K562 (cell line): ENCODE results near the gene TERB2. TPM values are rescaled to one million over a fixed set of nuclear protein-coding genes. Genes with fewer than 3 reads are reported as not detected.

Experiments used
- ATAC-seq: fragments of 200-7000 bp; cut with Tn5 transposase; 3 replicates; pipeline ENCODE4 v1.9.1; 2020; ENCODE audit warnings: moderate library complexity
- BruUV-seq: library from RNA; stranded (reverse); fragments of 400-500 nt; replicated peaks from 2 replicates; lab custom pipeline; 2021; lab: Mats Ljungman, UMichigan
- CTCF ChIA-PET: fragments of 300-600 bp; formaldehyde crosslinking; extraction: SDS; loops from one replicate; lab custom pipeline; 2021; ENCODE audit warnings: low intra/inter-chr PET ratio; lab: Yijun Ruan, JAX
- POLR2A ChIA-PET: fragments of 300-600, 350-650 bp; sonication (Branson Sonifier 250); formaldehyde crosslinking; extraction: SDS; loops from one replicate; lab custom pipeline; 2021; ENCODE audit warnings: antibody characterized with exemption, inconsistent platforms; lab: Yijun Ruan, JAX
- DNase-seq, 4 experiments: peaks; one replicate each; pipeline versions ENCODE4 v3.0.0 to v3.0.0-alpha.2; 2011 to 2018; ENCODE audit warnings: low spot score in 3 of 4, mixed read lengths in 3 of 4; ENCODE audit errors: extremely low read depth in 1 of 4
- FAIRE-seq: peaks from 2 replicates; lab custom pipeline; 2011; peaks lifted over from hg19 to GRCh38; lab: Jason Lieb, UNC
- H2AFZ ChIP-seq: 2 replicates; pipeline ENCODE4 v1.6.0; 2011; ENCODE audit warnings: low read depth, low read length, control low read depth, inconsistent platforms
- H3K27ac ChIP-seq: fragments of 200-600 bp; 3 replicates; pipeline ENCODE4 v1.8.0; 2011; ENCODE audit warnings: low read depth, mild to moderate bottlenecking, control low read depth, inconsistent platforms, low read length, moderate library complexity, mixed read lengths; ENCODE audit errors: extremely low read depth
- H3K27me3 ChIP-seq, 2 experiments: fragments of 300-600 bp in 1 of 2; 2 replicates in 1 of 2; 3 replicates in 1 of 2; pipeline versions ENCODE4 v1.6.0 to v1.8.0; 2011; ENCODE audit warnings: inconsistent platforms in 2 of 2, low read length in 2 of 2, mild to moderate bottlenecking in 1 of 2, mixed read lengths in 1 of 2, moderate library complexity in 1 of 2; ENCODE audit not compliant: control insufficient read depth in 2 of 2, insufficient read depth in 2 of 2
- H3K36me3 ChIP-seq: fragments of 300-600 bp; 3 replicates; pipeline ENCODE4 v1.8.0; 2011; ENCODE audit warnings: mild to moderate bottlenecking, low read length, inconsistent platforms; ENCODE audit not compliant: control insufficient read depth, insufficient read depth
- H3K4me1 ChIP-seq, 2 experiments: fragments of 200-600 bp in 1 of 2; replicated peaks in 1 of 2; 2 replicates in 1 of 2; 3 replicates in 1 of 2; pipeline versions ENCODE4 v1.5.1 to v1.8.0; 2011; ENCODE audit warnings: inconsistent platforms in 2 of 2, low read length in 2 of 2, mild to moderate bottlenecking in 1 of 2, mixed read lengths in 1 of 2, moderate library complexity in 1 of 2; ENCODE audit not compliant: control insufficient read depth in 2 of 2, insufficient read depth in 2 of 2
- H3K4me2 ChIP-seq: 2 replicates; pipeline ENCODE4 v1.6.1; 2011; ENCODE audit warnings: low read length, control low read depth, inconsistent platforms, mixed read lengths; ENCODE audit not compliant: insufficient read depth
- H3K4me3 ChIP-seq: fragments of 200-600 bp; sonication (generic), shearing (Covaris generic); 2 replicates; pipeline ENCODE4 v1.5.1; 2016; ENCODE audit warnings: control low read depth, inconsistent platforms
- H3K79me2 ChIP-seq: fragments of 200-600 bp; 3 replicates; pipeline ENCODE4 v1.8.0; 2011; ENCODE audit warnings: low read length, inconsistent platforms; ENCODE audit not compliant: control insufficient read depth, insufficient read depth
- H3K9ac ChIP-seq, 2 experiments: 2 replicates each; pipeline versions ENCODE4 v1.6.0 to v1.6.1; 2011; ENCODE audit warnings: low read depth in 2 of 2, low read length in 2 of 2, control low read depth in 1 of 2, inconsistent platforms in 1 of 2, mild to moderate bottlenecking in 1 of 2, mixed read lengths in 1 of 2; ENCODE audit not compliant: insufficient read depth in 1 of 2
- H3K9me1 ChIP-seq: one replicate; pipeline ENCODE4 v1.6.0; 2011; ENCODE audit warnings: inconsistent platforms, mild to moderate bottlenecking, low read length, moderate library complexity; ENCODE audit not compliant: control insufficient read depth, insufficient read depth
- H3K9me3 ChIP-seq: replicated peaks from 2 replicates; pipeline ENCODE4 v1.5.1; 2011; ENCODE audit warnings: low read depth, low read length, inconsistent platforms; ENCODE audit not compliant: control insufficient read depth, insufficient read depth
- H4K20me1 ChIP-seq: replicated peaks from 2 replicates; pipeline ENCODE4 v1.6.1; 2011; ENCODE audit warnings: low read length, inconsistent platforms, mixed read lengths; ENCODE audit not compliant: control insufficient read depth, insufficient read depth
- CSDE1 ChIP-seq, 2 experiments: fragments of 450-650 bp; IDR thresholded peaks; 2 replicates each; pipeline ENCODE4 v1.6.1; 2016; ENCODE audit warnings: mild to moderate bottlenecking in 1 of 2
- EWSR1 ChIP-seq: fragments of 450-650 bp; IDR thresholded peaks from 2 replicates; pipeline ENCODE4 v1.6.1; 2018; ENCODE audit warnings: borderline replicate concordance, mild to moderate bottlenecking, low read depth, moderate library complexity; ENCODE audit not compliant: partially characterized antibody
- GTF2F1 ChIP-seq: IDR thresholded peaks from 2 replicates; pipeline ENCODE4 v1.6.1; 2011; ENCODE audit warnings: low read depth, low read length, improper control_type of control experiment
- HMG20B ChIP-seq: fragments of 250-450 bp; sonication (Bioruptor Pico); IDR thresholded peaks from 2 replicates; pipeline ENCODE4 v1.5.0; 2021; ENCODE audit warnings: mild to moderate bottlenecking
- MYNN ChIP-seq, 2 experiments: sonication (generic); formaldehyde crosslinking in 1 of 2; IDR thresholded peaks; 2 replicates each; pipeline versions ENCODE4 v1.5.0 to v1.6.1; 2016 to 2020; ENCODE audit warnings: antibody characterized with exemption in 1 of 2, missing genetic modification reagents in 1 of 2
- NCOR1 ChIP-seq: fragments of 450-650 bp; IDR thresholded peaks from 2 replicates; pipeline ENCODE4 v1.6.1; 2016; ENCODE audit warnings: mild to moderate bottlenecking, moderate library complexity
- STAT5A ChIP-seq: IDR thresholded peaks from 2 replicates; pipeline ENCODE4 v1.6.1; 2012; ENCODE audit warnings: low read length, inconsistent platforms, borderline replicate concordance
- WGBS: fragments of 100-300 bp; shearing (Covaris generic); methylation state at CpG from one replicate; pipeline ENCODE4 v1.1.6; 2016; ENCODE audit warnings: low coverage, mixed read lengths; ENCODE audit not compliant: insufficient coverage; ENCODE audit errors: missing lambda C conversion rate; 5-methylcytosine and 5-hydroxymethylcytosine counted together
- in situ Hi-C: fragments of 300-500 bp; cut with MboI; formaldehyde crosslinking; loops from 4 replicates; pipeline ENCODE4 v1.15.0; 2018; ENCODE audit warnings: inconsistent platforms, mixed read lengths
- intact Hi-C: fragments of 100-400 bp; cut with micrococcal nuclease; formaldehyde crosslinking; loops from 2 replicates; pipeline ENCODE4 v1.14.2; 2022
- polyA plus RNA-seq, 8 experiments: library from polyadenylated mRNA; depleted of rRNA in 4 of 8; stranded (reverse) in 5 of 8; unstranded in 3 of 8; fragments of >200 nt; fragmentation: Nextera tagmentation in 2 of 8; fragmentation: Illumina TruSeq in 1 of 8; extraction: Ambion mirVana in 2 of 8; extraction: Trizol in 1 of 8; gene quantifications; 2 replicates each; pipeline versions ENCODE4 v1.2.1 to v1.2.3, GENCODE V29; 2011 to 2014; ENCODE audit warnings: inconsistent platforms in 1 of 8, missing spikeins in 1 of 8
- total RNA-seq, 7 experiments: library from RNA; depleted of rRNA in 6 of 7; stranded (reverse); fragments of >200 nt in 6 of 7; fragmentation: Illumina TruSeq in 2 of 7; extraction: Trizol in 2 of 7; gene quantifications; 2 replicates each; pipeline versions ENCODE4 v1.2.1 to v1.2.3, GENCODE V29; 2011 to 2021; ENCODE audit warnings: low replicate concordance in 1 of 7
- TF ChIP-seq, protein P1 (sequence below), 2 experiments: fragments of 450-650 bp; IDR thresholded peaks; 2 replicates each; pipeline ENCODE4 v1.6.1; 2016
- TF ChIP-seq, protein P2 (sequence below): fragments of 450-650 bp; IDR thresholded peaks from 2 replicates; pipeline ENCODE4 v1.6.1; 2014; ENCODE audit warnings: low read depth, mild to moderate bottlenecking, moderate library complexity, borderline replicate concordance
- TF ChIP-seq, protein P3 (sequence below): fragments of 200-800 bp; sonication (Bioruptor generic); IDR thresholded peaks from 2 replicates; pipeline ENCODE4 v1.6.1; 2017; ENCODE audit warnings: missing genetic modification characterization, missing compliant biosample characterization
- TF ChIP-seq, protein P4 (sequence below), 2 experiments: fragments of 450-650 bp; IDR thresholded peaks; 2 replicates each; pipeline ENCODE4 v1.6.1; 2018; ENCODE audit warnings: mild to moderate bottlenecking in 2 of 2, low read depth in 1 of 2; ENCODE audit not compliant: partially characterized antibody in 2 of 2

The TERB2 gene
- total and polyA plus RNA-seq, 9 of the 15 experiments (the other 6 are each of a cell fraction or from before 2014, with no cell fraction given), result not detected

DNA sequence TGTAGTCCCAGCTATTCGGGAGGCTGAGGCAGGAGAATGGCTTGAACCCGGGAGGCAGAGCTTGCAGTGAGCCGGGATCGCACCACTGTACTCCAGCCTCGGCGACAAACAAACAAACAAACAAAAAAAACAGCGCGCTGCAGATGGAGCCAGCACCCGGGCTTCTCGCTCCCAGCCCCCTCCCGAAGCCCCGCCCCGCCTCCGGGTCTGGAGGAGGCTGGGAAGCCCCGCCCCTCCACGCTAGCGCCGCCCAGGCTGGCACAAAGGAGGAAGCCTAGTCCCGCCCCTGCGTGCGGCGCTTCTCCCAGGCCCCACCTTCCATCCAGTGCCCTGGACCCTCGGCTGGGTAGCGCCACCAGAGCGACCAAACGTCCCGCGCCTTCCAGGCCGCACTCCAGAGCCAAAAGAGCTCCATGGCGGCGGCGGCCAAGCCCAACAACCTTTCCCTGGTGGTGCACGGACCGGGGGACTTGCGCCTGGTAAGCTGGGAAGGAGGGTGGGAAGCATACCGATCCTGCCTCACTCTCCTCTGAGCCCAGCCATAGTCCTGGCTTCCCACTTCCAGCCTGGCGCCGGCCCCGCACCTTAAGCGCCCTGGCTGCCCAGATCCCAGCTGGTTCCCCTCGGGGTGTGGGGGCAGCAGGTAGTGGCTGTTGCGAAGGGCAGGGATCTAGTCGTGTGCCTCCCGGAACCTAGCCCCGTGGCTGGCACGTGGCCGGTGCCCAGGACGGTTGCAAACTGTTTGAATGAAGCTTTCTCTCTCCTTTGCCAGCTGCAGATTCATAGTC, 66.6 kb downstream of the TERB2 start, which contains the start of gene SORD:
TSS of gene SORD (plus strand) at position 325 of the 788 bp plus-strand sequence. CDS start at position 414, 89 bp downstream.
- peak within 1 kb of the TSS; percentile 64 for H3K27ac ChIP-seq
- POLR2A ChIA-PET, result interaction anchor here (0.6 to 1.9 kb wide), 3 partner anchors 10 to 171 kb away, joined by 3 to 4 read pairs (median 3); no protein-coding TSS in a partner anchor
- WGBS, result under 1% methylated on average over 37 of the region's 48 CpGs
- peaks cover 0 to 6% of the 10 kb centered on the region in 2 experiments; a peak in 2 of 5 replicates for H3K27me3 ChIP-seq
- DNase-seq, result peak; percentile 95 to 99 (median 98)
- H3K4me3 ChIP-seq, result peak within 1 kb of the TSS; percentile 70
- peaks cover 5% of the 10 kb centered on the region; the same call in 1 of the 3 replicates for H3K36me3 ChIP-seq
- intact Hi-C loops, result no loop called here
- CTCF ChIA-PET, result interaction anchor here (0.7 kb wide), 1 partner anchor 180 kb away, joined by 3 read pairs; no protein-coding TSS in a partner anchor
- H3K4me1 ChIP-seq, result peaks cover 21 to 29% of the 10 kb centered on the region in 2 experiments; a peak in 4 of 5 replicates
- H2AFZ ChIP-seq, result peak within 1 kb of the TSS; percentile 97
- no peaks in the 10 kb centered on the region for H4K20me1 ChIP-seq
- peaks cover 35% of the 10 kb centered on the region for H3K79me2 ChIP-seq
- no peak for FAIRE-seq
- H3K9me1 ChIP-seq, result no peaks in the 10 kb centered on the region
- ATAC-seq, result peak; percentile 95
- no peaks in the 10 kb centered on the region for H3K9me3 ChIP-seq
- in situ Hi-C loops, result no loop called here
- peak within 1 kb of the TSS; percentile 77 to 97 for H3K9ac ChIP-seq
- peak within 1 kb of the TSS; percentile 93 for H3K4me2 ChIP-seq
- no TSS peak for BruUV-seq
- TF ChIP-seq, protein P1, sequence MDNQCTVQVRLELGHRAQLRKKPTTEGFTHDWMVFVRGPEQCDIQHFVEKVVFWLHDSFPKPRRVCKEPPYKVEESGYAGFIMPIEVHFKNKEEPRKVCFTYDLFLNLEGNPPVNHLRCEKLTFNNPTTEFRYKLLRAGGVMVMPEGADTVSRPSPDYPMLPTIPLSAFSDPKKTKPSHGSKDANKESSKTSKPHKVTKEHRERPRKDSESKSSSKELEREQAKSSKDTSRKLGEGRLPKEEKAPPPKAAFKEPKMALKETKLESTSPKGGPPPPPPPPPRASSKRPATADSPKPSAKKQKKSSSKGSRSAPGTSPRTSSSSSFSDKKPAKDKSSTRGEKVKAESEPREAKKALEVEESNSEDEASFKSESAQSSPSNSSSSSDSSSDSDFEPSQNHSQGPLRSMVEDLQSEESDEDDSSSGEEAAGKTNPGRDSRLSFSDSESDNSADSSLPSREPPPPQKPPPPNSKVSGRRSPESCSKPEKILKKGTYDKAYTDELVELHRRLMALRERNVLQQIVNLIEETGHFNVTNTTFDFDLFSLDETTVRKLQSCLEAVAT (IDR thresholded peaks at IDR 0.05), result peak in 1 of 2 experiments; percentile 5; a peak in 1 of 4 replicates
- TF ChIP-seq GTF2F1 (no peak), STAT5A (no peak), NCOR1 (no peak), MYNN (IDR thresholded peaks at IDR 0.05) (0 out of 2 replicates have a peak, but pooled peaks have one; percentile 16), MYNN (CRISPR knock-in tag; IDR thresholded peaks at IDR 0.05) (no peak), HMG20B (CRISPR knock-in tag) (no peak), EWSR1 (no peak), CSDE1 (IDR thresholded peaks at IDR 0.05) (no peak)
- TF ChIP-seq, protein P2, sequence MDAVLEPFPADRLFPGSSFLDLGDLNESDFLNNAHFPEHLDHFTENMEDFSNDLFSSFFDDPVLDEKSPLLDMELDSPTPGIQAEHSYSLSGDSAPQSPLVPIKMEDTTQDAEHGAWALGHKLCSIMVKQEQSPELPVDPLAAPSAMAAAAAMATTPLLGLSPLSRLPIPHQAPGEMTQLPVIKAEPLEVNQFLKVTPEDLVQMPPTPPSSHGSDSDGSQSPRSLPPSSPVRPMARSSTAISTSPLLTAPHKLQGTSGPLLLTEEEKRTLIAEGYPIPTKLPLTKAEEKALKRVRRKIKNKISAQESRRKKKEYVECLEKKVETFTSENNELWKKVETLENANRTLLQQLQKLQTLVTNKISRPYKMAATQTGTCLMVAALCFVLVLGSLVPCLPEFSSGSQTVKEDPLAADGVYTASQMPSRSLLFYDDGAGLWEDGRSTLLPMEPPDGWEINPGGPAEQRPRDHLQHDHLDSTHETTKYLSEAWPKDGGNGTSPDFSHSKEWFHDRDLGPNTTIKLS, result 0 out of 2 replicates have a peak, but pooled peaks have one; percentile 11
- TF ChIP-seq, protein P3, sequence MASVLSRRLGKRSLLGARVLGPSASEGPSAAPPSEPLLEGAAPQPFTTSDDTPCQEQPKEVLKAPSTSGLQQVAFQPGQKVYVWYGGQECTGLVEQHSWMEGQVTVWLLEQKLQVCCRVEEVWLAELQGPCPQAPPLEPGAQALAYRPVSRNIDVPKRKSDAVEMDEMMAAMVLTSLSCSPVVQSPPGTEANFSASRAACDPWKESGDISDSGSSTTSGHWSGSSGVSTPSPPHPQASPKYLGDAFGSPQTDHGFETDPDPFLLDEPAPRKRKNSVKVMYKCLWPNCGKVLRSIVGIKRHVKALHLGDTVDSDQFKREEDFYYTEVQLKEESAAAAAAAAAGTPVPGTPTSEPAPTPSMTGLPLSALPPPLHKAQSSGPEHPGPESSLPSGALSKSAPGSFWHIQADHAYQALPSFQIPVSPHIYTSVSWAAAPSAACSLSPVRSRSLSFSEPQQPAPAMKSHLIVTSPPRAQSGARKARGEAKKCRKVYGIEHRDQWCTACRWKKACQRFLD (CRISPR knock-in tag), result no peak
- TF ChIP-seq, protein P4, sequence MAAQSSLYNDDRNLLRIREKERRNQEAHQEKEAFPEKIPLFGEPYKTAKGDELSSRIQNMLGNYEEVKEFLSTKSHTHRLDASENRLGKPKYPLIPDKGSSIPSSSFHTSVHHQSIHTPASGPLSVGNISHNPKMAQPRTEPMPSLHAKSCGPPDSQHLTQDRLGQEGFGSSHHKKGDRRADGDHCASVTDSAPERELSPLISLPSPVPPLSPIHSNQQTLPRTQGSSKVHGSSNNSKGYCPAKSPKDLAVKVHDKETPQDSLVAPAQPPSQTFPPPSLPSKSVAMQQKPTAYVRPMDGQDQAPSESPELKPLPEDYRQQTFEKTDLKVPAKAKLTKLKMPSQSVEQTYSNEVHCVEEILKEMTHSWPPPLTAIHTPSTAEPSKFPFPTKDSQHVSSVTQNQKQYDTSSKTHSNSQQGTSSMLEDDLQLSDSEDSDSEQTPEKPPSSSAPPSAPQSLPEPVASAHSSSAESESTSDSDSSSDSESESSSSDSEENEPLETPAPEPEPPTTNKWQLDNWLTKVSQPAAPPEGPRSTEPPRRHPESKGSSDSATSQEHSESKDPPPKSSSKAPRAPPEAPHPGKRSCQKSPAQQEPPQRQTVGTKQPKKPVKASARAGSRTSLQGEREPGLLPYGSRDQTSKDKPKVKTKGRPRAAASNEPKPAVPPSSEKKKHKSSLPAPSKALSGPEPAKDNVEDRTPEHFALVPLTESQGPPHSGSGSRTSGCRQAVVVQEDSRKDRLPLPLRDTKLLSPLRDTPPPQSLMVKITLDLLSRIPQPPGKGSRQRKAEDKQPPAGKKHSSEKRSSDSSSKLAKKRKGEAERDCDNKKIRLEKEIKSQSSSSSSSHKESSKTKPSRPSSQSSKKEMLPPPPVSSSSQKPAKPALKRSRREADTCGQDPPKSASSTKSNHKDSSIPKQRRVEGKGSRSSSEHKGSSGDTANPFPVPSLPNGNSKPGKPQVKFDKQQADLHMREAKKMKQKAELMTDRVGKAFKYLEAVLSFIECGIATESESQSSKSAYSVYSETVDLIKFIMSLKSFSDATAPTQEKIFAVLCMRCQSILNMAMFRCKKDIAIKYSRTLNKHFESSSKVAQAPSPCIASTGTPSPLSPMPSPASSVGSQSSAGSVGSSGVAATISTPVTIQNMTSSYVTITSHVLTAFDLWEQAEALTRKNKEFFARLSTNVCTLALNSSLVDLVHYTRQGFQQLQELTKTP (IDR thresholded peaks at IDR 0.05; ENCODE audit: low read depth in 1 of 2, partially characterized antibody in 2 of 2), result no peak
